ENCODE measurements around the gene GPC6.

The GPC6 gene

DNA sequence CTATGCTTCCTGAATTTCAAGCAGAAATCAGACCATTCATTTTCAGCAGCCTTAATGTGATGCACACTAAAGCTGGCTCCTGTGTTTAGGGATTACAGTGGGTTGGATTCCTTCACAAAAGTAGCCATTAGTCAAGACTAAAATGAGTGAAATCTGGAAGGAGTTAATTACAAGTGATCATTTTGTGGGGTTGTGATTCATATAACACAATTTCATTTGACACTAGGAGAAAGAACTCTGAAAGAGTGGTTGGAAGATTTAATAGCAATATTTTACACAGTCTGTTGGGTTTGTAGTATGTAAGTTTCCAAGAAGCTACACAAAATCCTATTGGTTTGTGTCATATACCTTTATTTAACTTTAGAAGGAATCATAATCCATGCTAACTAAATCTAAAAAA, 1015.9 kb downstream of the GPC6 start:
- H3K4me2 ChIP-seq (ENCODE audit: low read length): no peak overlapping the region
- no peaks in the 10 kb centered on the region for H3K27me3 ChIP-seq (ENCODE audit: insufficient read depth, low read length)
- no peaks in the 10 kb centered on the region for H3K79me2 ChIP-seq (ENCODE audit: insufficient read depth, low read length)
- no peaks in the 10 kb centered on the region for H3K4me1 ChIP-seq (ENCODE audit: insufficient read depth, low read length, severe bottlenecking)
- no peak overlapping the region for H3K4me3 ChIP-seq (ENCODE audit: low read depth, low read length, poor library complexity, severe bottlenecking)
- no peak overlapping the region for H2AFZ ChIP-seq (ENCODE audit: low read length)
- no peaks in the 10 kb centered on the region for H4K20me1 ChIP-seq (ENCODE audit: insufficient read depth, low read length)
- H3K9ac ChIP-seq (ENCODE audit: low read length): no peak overlapping the region
- H3K9me3 ChIP-seq (ENCODE audit: low read length): 0 out of 2 replicates have a peak, but pooled peaks cover 10% of the 10 kb centered on the region
- no peaks in the 10 kb centered on the region for H3F3A ChIP-seq (ENCODE audit: insufficient read depth, low read length)
- no peak overlapping the region for H3K27ac ChIP-seq (ENCODE audit: low read depth, low read length, poor library complexity, severe bottlenecking)
- no peaks in the 10 kb centered on the region for H3K9me2 ChIP-seq (ENCODE audit: low read depth, low read length)
- H3K36me3 ChIP-seq (ENCODE audit: insufficient read depth, low read length): no peaks in the 10 kb centered on the region
- TF ChIP-seq, protein P1, sequence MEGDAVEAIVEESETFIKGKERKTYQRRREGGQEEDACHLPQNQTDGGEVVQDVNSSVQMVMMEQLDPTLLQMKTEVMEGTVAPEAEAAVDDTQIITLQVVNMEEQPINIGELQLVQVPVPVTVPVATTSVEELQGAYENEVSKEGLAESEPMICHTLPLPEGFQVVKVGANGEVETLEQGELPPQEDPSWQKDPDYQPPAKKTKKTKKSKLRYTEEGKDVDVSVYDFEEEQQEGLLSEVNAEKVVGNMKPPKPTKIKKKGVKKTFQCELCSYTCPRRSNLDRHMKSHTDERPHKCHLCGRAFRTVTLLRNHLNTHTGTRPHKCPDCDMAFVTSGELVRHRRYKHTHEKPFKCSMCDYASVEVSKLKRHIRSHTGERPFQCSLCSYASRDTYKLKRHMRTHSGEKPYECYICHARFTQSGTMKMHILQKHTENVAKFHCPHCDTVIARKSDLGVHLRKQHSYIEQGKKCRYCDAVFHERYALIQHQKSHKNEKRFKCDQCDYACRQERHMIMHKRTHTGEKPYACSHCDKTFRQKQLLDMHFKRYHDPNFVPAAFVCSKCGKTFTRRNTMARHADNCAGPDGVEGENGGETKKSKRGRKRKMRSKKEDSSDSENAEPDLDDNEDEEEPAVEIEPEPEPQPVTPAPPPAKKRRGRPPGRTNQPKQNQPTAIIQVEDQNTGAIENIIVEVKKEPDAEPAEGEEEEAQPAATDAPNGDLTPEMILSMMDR (IDR thresholded peaks at IDR 0.05; ENCODE audit: low read length): no peak
- TF ChIP-seq EZH2 (IDR thresholded peaks at IDR 0.05; ENCODE audit: borderline replicate concordance, low read length): no peak

GRCh38 chr13:94243551-94243950, 1016.9 kb downstream of the GPC6 start:
- H3K27ac ChIP-seq (ENCODE audit: low read depth, low read length, poor library complexity, severe bottlenecking): no peak overlapping the region
- TF ChIP-seq EZH2 (IDR thresholded peaks at IDR 0.05; ENCODE audit: borderline replicate concordance, low read length): no peak
- TF ChIP-seq, protein P1 (IDR thresholded peaks at IDR 0.05; ENCODE audit: low read length): no peak

GRCh38 chr13:94246495-94246894, 1019.9 kb downstream of the GPC6 start:
- Histone ChIP-seq H3K4me2 (ENCODE audit: low read length) (no peak overlapping the region), H3K4me3 (ENCODE audit: low read depth, low read length, poor library complexity, severe bottlenecking) (no peak overlapping the region), H3K36me3 (ENCODE audit: insufficient read depth, low read length) (no peaks in the 10 kb centered on the region), H3K27me3 (ENCODE audit: insufficient read depth, low read length) (no peaks in the 10 kb centered on the region), H3K9me2 (ENCODE audit: low read depth, low read length) (no peaks in the 10 kb centered on the region), H3K79me2 (ENCODE audit: insufficient read depth, low read length) (no peaks in the 10 kb centered on the region), H3K9ac (ENCODE audit: low read length) (no peak overlapping the region), H3K27ac (ENCODE audit: low read depth, low read length, poor library complexity, severe bottlenecking) (no peak overlapping the region), H3K4me1 (ENCODE audit: insufficient read depth, low read length, severe bottlenecking) (no peaks in the 10 kb centered on the region), H3F3A (ENCODE audit: insufficient read depth, low read length) (no peaks in the 10 kb centered on the region), H2AFZ (ENCODE audit: low read length) (no peak overlapping the region), H4K20me1 (ENCODE audit: insufficient read depth, low read length) (no peaks in the 10 kb centered on the region), H3K9me3 (ENCODE audit: low read length) (0 out of 2 replicates have a peak, but pooled peaks cover 10% of the 10 kb centered on the region)
- TF ChIP-seq EZH2 (IDR thresholded peaks at IDR 0.05; ENCODE audit: borderline replicate concordance, low read length): no peak

More at GRCh38 chr13:94243551-94243950, 1016.9 kb downstream of the GPC6 start:
- H3K27me3 ChIP-seq (ENCODE audit: insufficient read depth, low read length): no peaks in the 10 kb centered on the region
- no peaks in the 10 kb centered on the region for H3F3A ChIP-seq (ENCODE audit: insufficient read depth, low read length)
- H3K4me1 ChIP-seq (ENCODE audit: insufficient read depth, low read length, severe bottlenecking): no peaks in the 10 kb centered on the region
- H4K20me1 ChIP-seq (ENCODE audit: insufficient read depth, low read length): no peaks in the 10 kb centered on the region
- H3K4me3 ChIP-seq (ENCODE audit: low read depth, low read length, poor library complexity, severe bottlenecking): no peak overlapping the region
- no peaks in the 10 kb centered on the region for H3K79me2 ChIP-seq (ENCODE audit: insufficient read depth, low read length)
- 0 out of 2 replicates have a peak, but pooled peaks cover 10% of the 10 kb centered on the region for H3K9me3 ChIP-seq (ENCODE audit: low read length)
- H2AFZ ChIP-seq (ENCODE audit: low read length): no peak overlapping the region
- no peak overlapping the region for H3K4me2 ChIP-seq (ENCODE audit: low read length)
- H3K9ac ChIP-seq (ENCODE audit: low read length): no peak overlapping the region
- no peaks in the 10 kb centered on the region for H3K9me2 ChIP-seq (ENCODE audit: low read depth, low read length)
- no peaks in the 10 kb centered on the region for H3K36me3 ChIP-seq (ENCODE audit: insufficient read depth, low read length)

- Histone ChIP-seq H3K4me3 (ENCODE audit: low read depth, low read length, poor library complexity, severe bottlenecking) (no peak overlapping the region), H3K4me2 (ENCODE audit: low read length) (no peak overlapping the region), H3K27me3 (ENCODE audit: insufficient read depth, low read length) (no peaks in the 10 kb centered on the region), H3K27ac (ENCODE audit: low read depth, low read length, poor library complexity, severe bottlenecking) (no peak overlapping the region), H3K9me2 (ENCODE audit: low read depth, low read length) (no peaks in the 10 kb centered on the region), H3F3A (ENCODE audit: insufficient read depth, low read length) (no peaks in the 10 kb centered on the region), H3K9ac (ENCODE audit: low read length) (no peak overlapping the region), H3K9me3 (ENCODE audit: low read length) (0 out of 2 replicates have a peak, but pooled peaks cover 10% of the 10 kb centered on the region), H3K36me3 (ENCODE audit: insufficient read depth, low read length) (no peaks in the 10 kb centered on the region), H3K4me1 (ENCODE audit: insufficient read depth, low read length, severe bottlenecking) (no peaks in the 10 kb centered on the region), H2AFZ (ENCODE audit: low read length) (no peak overlapping the region), H3K79me2 (ENCODE audit: insufficient read depth, low read length) (no peaks in the 10 kb centered on the region), H4K20me1 (ENCODE audit: insufficient read depth, low read length) (no peaks in the 10 kb centered on the region)
- TF ChIP-seq, protein P1 (IDR thresholded peaks at IDR 0.05; ENCODE audit: low read length): no peak
Measured at GRCh38 chr13:94247890-94248289, 1021.3 kb downstream of the GPC6 start.

Measured in OCI-LY1 (cell line).